Measurements from ENCODE around the gene NTRK3.
A peak's percentile ranks its signal among the peaks of the same experiment; 100 is the strongest.

Gene NTRK3

GRCh38 chr15:88256279-88257230 is at the start of gene NTRK3:
Gene NTRK3, minus strand, starts transcription at chr15:88256739. Its CDS starts 586 bp downstream, at chr15:88256153.
- no peak for DNase-seq (ENCODE audit: low read depth in 2 of 2)

- DNase-seq (ENCODE audit: low read depth in 2 of 2): no peak
Observed at GRCh38 chr15:88303395-88303794, 46.9 kb upstream of the NTRK3 start.

- DNase-seq (ENCODE audit: low read depth in 2 of 2): no peak
Observed at GRCh38 chr15:88302373-88302772, 45.8 kb upstream of the NTRK3 start.

GRCh38 chr15:88301311-88301710 is 44.8 kb upstream of the NTRK3 start:
- DNase-seq (ENCODE audit: low read depth in 2 of 2): no peak

- DNase-seq (ENCODE audit: low read depth in 2 of 2): no peak
Observed at GRCh38 chr15:88300861-88301260, 44.3 kb upstream of the NTRK3 start.

- no peak for DNase-seq (ENCODE audit: low read depth in 2 of 2)
Observed at GRCh38 chr15:88300089-88300488, 43.5 kb upstream of the NTRK3 start.

- DNase-seq (ENCODE audit: low read depth in 2 of 2): no peak
Observed at GRCh38 chr15:88299497-88299896, 43.0 kb upstream of the NTRK3 start.

- DNase-seq (ENCODE audit: low read depth in 2 of 2): no peak
Observed at GRCh38 chr15:88288661-88289060, 32.1 kb upstream of the NTRK3 start.

- no peak for DNase-seq (ENCODE audit: low read depth in 2 of 2)
Observed at GRCh38 chr15:88288206-88288605, 31.7 kb upstream of the NTRK3 start.

- DNase-seq (ENCODE audit: low read depth in 2 of 2): no peak
Observed at GRCh38 chr15:88284318-88284998, 27.9 kb upstream of the NTRK3 start.

GRCh38 chr15:88282614-88283013 is 26.1 kb upstream of the NTRK3 start:
- no peak for DNase-seq (ENCODE audit: low read depth in 2 of 2)

- DNase-seq (ENCODE audit: low read depth in 2 of 2): no peak
Observed at GRCh38 chr15:88276821-88277410, 20.4 kb upstream of the NTRK3 start.

GRCh38 chr15:88275804-88276203 is 19.3 kb upstream of the NTRK3 start:
- no peak for DNase-seq (ENCODE audit: low read depth in 2 of 2)

- DNase-seq (ENCODE audit: low read depth in 2 of 2): peak in 1 of 2 donors; percentile 11
Observed at GRCh38 chr15:88274553-88275460, 18.3 kb upstream of the NTRK3 start.

GRCh38 chr15:88272421-88272820 is 15.9 kb upstream of the NTRK3 start:
- no peak for DNase-seq (ENCODE audit: low read depth in 2 of 2)

GRCh38 chr15:88269356-88270062 is 13.0 kb upstream of the NTRK3 start:
- no peak for DNase-seq (ENCODE audit: low read depth in 2 of 2)

- DNase-seq (ENCODE audit: low read depth in 2 of 2): no peak
Observed at GRCh38 chr15:88267720-88268119, 11.2 kb upstream of the NTRK3 start.

GRCh38 chr15:88266170-88266569 is 9.6 kb upstream of the NTRK3 start:
- DNase-seq (ENCODE audit: low read depth in 2 of 2): no peak

- DNase-seq (ENCODE audit: low read depth in 2 of 2): no peak
Observed at GRCh38 chr15:88264622-88265021, 8.1 kb upstream of the NTRK3 start.

GRCh38 chr15:88262064-88262463 is 5.5 kb upstream of the NTRK3 start:
- DNase-seq (ENCODE audit: low read depth in 2 of 2): no peak

- no peak for DNase-seq (ENCODE audit: low read depth in 2 of 2)
Observed at GRCh38 chr15:88258093-88258641, 1.6 kb upstream of the NTRK3 start.

Data from stimulated activated CD8-positive, alpha-beta memory T cell treated with anti-CD3 and anti-CD28 coated beads, Interleukin-7, amount 100 ng/mL, for 1 hour (primary cell).